Uterus (tissue), 4 donors: ENCODE results near the gene POLE3. TPM values are rescaled to one million over a fixed set of nuclear protein-coding genes. Genes with fewer than 3 reads are reported as not detected.
"Not testable (repeated sequence)": the region's sequence is repeated elsewhere in the genome, so short reads cannot be mapped to it uniquely, and the experiment has no call there.

Source experiments
- DNase-seq, 2 donors: peaks; one replicate each; pipeline ENCODE4 v3.0.0-alpha.2; 2019 to 2020
- H3K27ac ChIP-seq, 2 donors: fragments of 200-600 bp; sonication (generic); 1 replicate in 1 of 2; 2 replicates in 1 of 2; pipeline ENCODE4 v1.5.1; 2016 to 2018
- H3K27me3 ChIP-seq, 2 donors: fragments of 200-600 bp; sonication (generic); one replicate each; pipeline ENCODE4 v1.5.1; 2018 to 2019; ENCODE audit warnings: control low read depth in 1 of 2
- H3K36me3 ChIP-seq, 2 donors: fragments of 200-600 bp; sonication (generic); one replicate each; pipeline ENCODE4 v1.5.1; 2019; ENCODE audit warnings: control low read depth in 1 of 2
- H3K4me1 ChIP-seq, 2 donors: fragments of 200-600 bp; sonication (generic); one replicate each; pipeline ENCODE4 v1.5.1; 2018 to 2019; ENCODE audit warnings: control low read depth in 1 of 2
- H3K4me3 ChIP-seq, 2 donors: fragments of 200-600 bp; sonication (generic); 1 replicate in 1 of 2; 2 replicates in 1 of 2; pipeline ENCODE4 v1.5.1; 2018 to 2019; ENCODE audit warnings: mild to moderate bottlenecking in 1 of 2
- H3K9me3 ChIP-seq, 2 donors: fragments of 200-600 bp; sonication (generic); one replicate each; pipeline ENCODE4 v1.5.1; 2019; ENCODE audit warnings: control low read depth in 1 of 2
- POLR2A ChIP-seq, 2 donors: fragments of 450-650 bp; IDR thresholded peaks; one replicate each; pipeline ENCODE4 v1.6.1; 2016; ENCODE audit warnings: antibody characterized with exemption in 2 of 2, mild to moderate bottlenecking in 1 of 2, moderate library complexity in 1 of 2
- intact Hi-C: fragments of 100-400 bp; cut with DNase I; formaldehyde crosslinking; loops from one replicate; pipeline ENCODE4 v1.15.1; 2023; ENCODE audit warnings: low total_unique reads
- total RNA-seq, 4 donors: library from RNA; depleted of rRNA in 3 of 4; stranded (reverse); fragments of >200 nt in 3 of 4; gene quantifications; one replicate each; pipeline versions ENCODE4 v1.1.0 to v1.2.4, GENCODE V29; 2014 to 2023
- TF ChIP-seq, protein P1 (sequence below), 4 experiments: fragments of 200-600 bp in 2 of 4; fragments of 450-650 bp in 2 of 4; sonication (generic) in 2 of 4; IDR thresholded peaks; one replicate each; pipeline ENCODE4 v1.5.1; 2016 to 2019; ENCODE audit warnings: antibody characterized with exemption in 4 of 4, mild to moderate bottlenecking in 2 of 4, moderate library complexity in 1 of 4
- donor health status: DM: yes; HTN: yes; CAD: no.

Gene POLE3
- total RNA-seq, 4 donors from 2014 or later, result 6.5 to 46.4 (median 20.4) TPM

DNA sequence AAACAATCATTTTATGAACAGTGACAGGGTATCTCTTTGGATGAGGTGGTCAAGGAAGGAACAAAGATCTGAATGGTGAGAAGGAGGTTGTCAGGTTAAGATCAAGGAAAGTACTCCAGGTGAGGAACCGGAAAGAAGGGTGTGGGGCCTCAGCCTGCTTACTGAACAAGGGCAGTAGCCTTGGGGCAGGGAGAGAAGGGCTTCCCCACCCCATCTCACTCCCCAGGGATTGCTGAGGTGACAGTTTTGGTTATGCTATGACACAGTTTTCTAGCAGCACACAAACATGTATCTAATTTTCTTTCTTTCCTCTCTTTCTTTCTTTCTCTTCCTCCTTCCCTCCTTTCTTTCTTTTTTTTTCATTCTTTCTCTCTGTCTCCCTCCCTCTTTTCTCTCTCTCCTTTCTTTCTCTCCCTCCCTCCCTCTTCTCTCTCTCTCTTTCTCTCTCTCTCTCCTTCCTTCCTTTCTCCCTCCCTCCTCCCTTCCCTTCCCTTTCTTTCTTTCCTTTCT is 29.6 kb downstream of the POLE3 start:
- intact Hi-C loops, result no loop called here
- no peak overlapping the region for H3K27ac ChIP-seq
- no peak for TF ChIP-seq POLR2A (IDR thresholded peaks at IDR 0.05)
- TF ChIP-seq, protein P1, sequence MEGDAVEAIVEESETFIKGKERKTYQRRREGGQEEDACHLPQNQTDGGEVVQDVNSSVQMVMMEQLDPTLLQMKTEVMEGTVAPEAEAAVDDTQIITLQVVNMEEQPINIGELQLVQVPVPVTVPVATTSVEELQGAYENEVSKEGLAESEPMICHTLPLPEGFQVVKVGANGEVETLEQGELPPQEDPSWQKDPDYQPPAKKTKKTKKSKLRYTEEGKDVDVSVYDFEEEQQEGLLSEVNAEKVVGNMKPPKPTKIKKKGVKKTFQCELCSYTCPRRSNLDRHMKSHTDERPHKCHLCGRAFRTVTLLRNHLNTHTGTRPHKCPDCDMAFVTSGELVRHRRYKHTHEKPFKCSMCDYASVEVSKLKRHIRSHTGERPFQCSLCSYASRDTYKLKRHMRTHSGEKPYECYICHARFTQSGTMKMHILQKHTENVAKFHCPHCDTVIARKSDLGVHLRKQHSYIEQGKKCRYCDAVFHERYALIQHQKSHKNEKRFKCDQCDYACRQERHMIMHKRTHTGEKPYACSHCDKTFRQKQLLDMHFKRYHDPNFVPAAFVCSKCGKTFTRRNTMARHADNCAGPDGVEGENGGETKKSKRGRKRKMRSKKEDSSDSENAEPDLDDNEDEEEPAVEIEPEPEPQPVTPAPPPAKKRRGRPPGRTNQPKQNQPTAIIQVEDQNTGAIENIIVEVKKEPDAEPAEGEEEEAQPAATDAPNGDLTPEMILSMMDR (IDR thresholded peaks at IDR 0.05), result no peak
- no peaks in the 10 kb centered on the region for H3K4me1 ChIP-seq
- no peaks in the 10 kb centered on the region for H3K9me3 ChIP-seq
- H3K27me3 ChIP-seq, result no peaks in the 10 kb centered on the region
- no peaks in the 10 kb centered on the region for H3K36me3 ChIP-seq
- no peak overlapping the region for H3K4me3 ChIP-seq
- no peak for DNase-seq

DNA sequence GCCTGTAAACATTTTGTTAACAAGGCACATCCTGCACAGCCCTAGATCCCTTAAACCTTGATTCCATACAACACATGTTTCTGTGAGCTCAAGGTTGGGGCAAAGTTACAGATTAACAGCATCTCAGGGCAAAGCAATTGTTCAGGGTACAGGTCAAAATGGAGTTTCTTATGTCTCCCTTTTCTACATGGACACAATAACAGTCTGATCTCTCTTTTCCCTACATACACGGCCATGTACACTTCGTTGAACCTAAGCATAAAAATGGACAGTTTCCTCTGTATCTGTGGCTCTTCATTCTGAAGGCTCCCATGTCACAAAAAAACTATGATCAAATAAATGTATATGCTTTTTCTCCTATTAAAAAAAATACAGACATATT is 30.7 kb downstream of the POLE3 start:
- H3K36me3 ChIP-seq, H3K9me3 ChIP-seq, DNase-seq, H3K27me3 ChIP-seq, H3K4me3 ChIP-seq, H3K4me1 ChIP-seq, intact Hi-C loops, H3K27ac ChIP-seq: not testable (repeated sequence)

DNA sequence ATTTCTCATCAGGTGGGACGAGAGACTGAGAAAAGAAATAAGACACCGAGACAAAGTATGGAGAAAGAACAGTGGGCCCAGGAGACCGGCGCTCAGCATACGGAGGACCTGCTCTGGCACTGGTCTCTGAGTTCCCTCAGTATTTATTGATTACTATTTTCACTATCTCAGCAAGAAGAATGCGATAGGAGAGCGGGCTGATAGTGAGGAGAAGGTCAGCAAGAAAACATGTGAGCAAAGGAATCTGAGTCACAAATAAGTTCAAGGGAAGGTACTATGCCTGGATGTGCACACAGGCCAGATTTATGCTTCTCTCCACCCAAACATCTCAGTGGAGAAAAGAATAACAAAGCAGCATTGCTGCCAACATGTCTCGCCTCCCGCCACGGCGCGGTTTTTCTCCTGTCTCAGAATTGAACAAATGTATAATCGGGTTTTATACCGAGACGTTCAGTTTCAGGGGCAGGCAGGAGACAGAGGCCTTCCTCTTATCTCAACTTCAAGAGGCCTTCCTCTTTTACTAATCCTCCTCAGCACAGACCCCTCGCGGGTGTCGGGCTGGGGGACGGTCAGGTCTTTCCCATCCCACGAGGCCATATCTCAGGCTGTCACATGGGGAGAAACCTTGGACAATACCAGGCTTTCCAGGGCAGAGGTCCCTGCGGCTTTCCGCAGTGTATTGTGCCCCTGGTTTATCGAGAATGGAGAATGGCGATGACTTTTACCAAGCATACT is 31.2 kb downstream of the POLE3 start:
- H3K9me3 ChIP-seq, H3K4me1 ChIP-seq, H3K27ac ChIP-seq, H3K36me3 ChIP-seq, intact Hi-C loops, H3K27me3 ChIP-seq, H3K4me3 ChIP-seq, DNase-seq: not testable (repeated sequence)

DNA sequence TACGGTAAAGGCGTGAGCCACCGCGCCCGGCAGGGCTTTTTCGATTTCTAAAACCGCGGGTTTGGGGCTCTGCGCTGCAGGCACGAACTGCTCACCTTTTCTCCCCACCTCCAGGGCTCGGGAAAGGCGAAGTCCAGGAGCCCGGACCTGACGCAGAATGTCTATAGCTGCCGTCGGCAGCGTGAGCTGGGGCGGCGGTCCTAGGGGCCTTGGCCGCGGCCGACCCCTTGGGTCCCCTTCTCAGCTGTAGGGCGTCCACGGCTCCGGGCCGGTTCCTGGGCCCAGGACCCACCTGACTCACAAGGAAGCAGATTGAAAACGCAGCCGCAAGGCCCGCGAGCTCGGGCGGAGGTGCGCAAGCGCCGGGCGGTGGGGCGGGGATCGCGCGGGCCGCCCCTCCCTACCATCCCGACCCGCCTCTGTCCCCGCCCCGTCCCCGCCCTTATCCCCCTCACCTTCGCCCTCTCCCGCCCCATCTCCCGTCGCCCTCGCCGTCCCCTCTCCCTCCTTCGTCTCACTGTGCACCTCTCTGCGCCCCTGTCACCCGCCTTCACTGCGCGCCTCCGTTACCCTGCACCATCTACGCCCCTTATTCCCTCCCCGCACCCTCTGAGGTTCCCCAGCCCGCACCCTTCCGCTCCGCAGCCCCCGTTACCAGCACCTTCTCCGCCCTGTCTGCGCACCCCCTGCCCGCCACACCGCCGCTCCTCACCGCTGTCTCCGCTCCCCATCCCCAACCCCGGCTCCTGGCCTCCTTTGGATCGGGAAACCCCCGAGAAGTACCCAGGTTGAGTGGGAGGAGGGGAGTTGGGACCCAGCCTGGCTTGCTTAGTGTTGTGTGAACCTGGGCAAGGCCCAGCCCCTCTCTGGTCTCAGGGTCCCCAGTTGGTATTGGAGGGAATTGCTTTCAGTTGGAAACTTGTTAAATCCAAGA is 33.6 kb downstream of the POLE3 start, which contains the start of gene HDHD3:
TSS of gene HDHD3 (minus strand) at position 353 of the 934 bp plus-strand sequence. CDS start 2,632 bp downstream, outside the sequence.
- peak within 1 kb of the TSS; percentile 74 to 83 for H3K4me3 ChIP-seq
- no peaks in the 10 kb centered on the region for H3K36me3 ChIP-seq
- peak; percentile 81 to 82 for DNase-seq
- H3K4me1 ChIP-seq, result peaks cover 0 to 5% of the 10 kb centered on the region in 2 donors
- TF ChIP-seq POLR2A (IDR thresholded peaks at IDR 0.05), result peak; percentile 47 to 84
- TF ChIP-seq, protein P1 (IDR thresholded peaks at IDR 0.05), result no peak
- H3K9me3 ChIP-seq, result no peaks in the 10 kb centered on the region
- H3K27me3 ChIP-seq, result no peaks in the 10 kb centered on the region
- H3K27ac ChIP-seq, result peak within 1 kb of the TSS; percentile 81 to 89
- intact Hi-C loops, result no loop called here

DNA sequence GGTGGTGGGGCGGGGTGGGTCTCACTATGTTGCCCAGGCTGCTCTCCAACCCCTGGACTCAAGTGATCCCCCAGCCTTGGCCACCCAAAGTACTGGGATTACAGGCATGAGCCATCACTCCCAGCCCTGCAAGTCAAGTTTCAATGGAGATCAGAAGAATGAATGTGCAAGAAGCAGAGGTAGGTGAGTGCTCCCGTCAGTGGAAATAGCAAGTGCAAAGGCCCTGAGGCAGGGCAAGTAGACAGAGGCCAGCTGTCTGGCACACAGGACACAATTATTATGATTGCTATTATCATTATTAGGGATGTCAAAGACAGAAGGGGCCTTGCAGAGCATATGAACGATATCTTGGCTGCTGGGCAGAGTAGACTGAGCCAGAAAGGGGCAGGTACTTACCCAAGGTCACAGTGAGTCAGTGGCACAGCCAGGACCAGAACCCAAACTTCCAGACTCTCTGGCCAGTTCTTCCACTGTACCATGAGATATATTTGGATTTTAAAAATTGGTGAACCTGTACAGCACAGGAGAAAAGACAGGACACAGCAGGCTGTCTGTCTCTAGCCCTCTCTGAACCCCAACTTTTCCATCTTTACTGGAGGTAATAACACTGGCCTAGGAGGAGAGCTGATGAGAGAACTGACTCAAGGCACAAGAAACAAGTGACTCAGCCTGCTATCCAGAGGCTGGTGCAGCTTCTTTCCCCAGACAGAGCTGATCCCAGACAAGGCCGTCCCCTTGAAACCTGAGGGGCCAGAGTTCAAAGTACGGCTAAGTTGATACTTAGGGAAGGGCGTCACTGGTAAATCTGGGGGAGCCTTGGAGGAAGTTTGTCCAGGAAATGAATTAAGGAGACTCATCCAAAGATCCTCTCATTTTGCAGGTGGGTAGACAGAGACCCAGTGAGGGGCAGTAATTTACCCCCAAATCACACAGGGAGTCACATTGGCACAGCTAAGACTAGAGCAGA is 35.1 kb downstream of the POLE3 start:
- DNase-seq, result no peak
- intact Hi-C loops, result no loop called here

More for the DNA sequence above, 35.1 kb downstream of the POLE3 start:
- H3K4me3 ChIP-seq, result peak overlapping the region in 1 of 2 donors; percentile 83
- H3K27me3 ChIP-seq, result no peaks in the 10 kb centered on the region
- H3K36me3 ChIP-seq, result no peaks in the 10 kb centered on the region
- H3K9me3 ChIP-seq, result no peaks in the 10 kb centered on the region
- H3K27ac ChIP-seq, result no peak overlapping the region
- TF ChIP-seq, protein P1 (IDR thresholded peaks at IDR 0.05), result no peak
- H3K4me1 ChIP-seq, result peaks cover 0 to 5% of the 10 kb centered on the region in 2 donors
